Measurements from ENCODE around the gene UST.
"Not testable (repeated sequence)": the region's sequence is repeated elsewhere in the genome, so short reads cannot be mapped to it uniquely, and the experiment has no call there.

Gene UST

GRCh38 chr6:148845464-148845863, 98.6 kb downstream of the UST start:
- DNase-seq: no peak

- no peak for DNase-seq
Measured at GRCh38 chr6:148846778-148847761, 100.2 kb downstream of the UST start.

DNA sequence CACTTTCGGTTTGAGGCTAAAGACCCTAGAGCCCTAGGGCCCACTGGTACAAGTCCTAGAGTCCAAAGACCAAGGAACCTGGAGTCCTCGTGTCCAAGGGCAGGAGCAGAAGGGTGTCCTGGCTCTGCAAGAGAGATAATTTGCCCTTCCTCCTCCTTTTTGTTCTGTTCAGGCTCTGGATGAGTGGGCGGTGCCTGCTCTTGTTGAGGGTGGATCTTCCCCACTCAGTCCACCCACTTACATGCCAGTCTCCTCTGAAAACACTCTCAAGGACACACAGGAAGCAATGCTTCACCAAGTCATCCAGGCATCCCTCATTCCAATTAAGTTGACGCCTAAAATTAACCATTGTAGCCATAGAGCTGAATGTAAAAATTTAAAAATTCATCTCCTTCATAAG, 102.1 kb downstream of the UST start:
- no peak for DNase-seq

- DNase-seq: not testable (repeated sequence)
Measured at GRCh38 chr6:148849449-148849848, 102.6 kb downstream of the UST start.

- DNase-seq: no peak
Measured at GRCh38 chr6:148850964-148851363, 104.1 kb downstream of the UST start.

DNA sequence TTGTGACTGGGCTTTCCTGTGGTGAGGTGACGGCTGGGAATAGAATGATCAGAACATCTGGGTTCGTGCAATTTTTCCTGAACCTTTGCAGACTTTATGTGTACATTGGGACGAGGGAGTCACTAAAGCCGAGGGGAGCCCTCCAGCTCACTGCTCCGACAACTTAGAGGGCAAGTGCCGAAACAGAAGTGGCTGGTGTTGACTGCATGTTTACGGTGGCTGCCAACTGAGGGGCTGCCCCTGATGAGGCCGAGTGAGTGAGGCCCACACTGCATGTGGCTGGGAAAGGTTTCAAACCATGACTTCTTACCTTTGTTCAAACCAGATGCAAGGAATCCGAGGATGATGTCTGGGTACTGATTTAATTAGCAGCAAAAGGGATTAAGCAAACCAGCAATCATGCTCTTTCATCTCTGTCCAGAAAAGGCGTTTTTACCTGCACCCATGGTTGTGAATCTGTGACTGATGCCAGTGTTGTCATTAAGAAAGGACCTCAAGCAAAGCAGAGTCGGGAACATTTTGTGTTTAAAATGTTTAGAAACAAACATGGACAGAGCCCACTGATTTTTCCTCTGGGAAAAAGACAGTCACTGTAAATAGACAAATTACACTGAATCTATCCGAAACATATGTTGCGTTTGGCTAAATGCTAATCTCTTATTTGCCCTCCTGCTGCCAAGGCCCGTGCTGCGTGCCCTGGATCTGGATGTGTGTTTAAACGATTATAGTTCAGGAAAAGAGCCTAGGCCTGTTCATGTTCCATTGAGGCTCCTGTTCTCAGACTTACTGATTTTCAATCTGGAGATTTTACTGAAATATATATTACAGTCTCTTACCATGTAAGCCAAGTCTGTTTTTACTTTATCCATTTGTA, 105.1 kb downstream of the UST start:
- no peak for DNase-seq

DNA sequence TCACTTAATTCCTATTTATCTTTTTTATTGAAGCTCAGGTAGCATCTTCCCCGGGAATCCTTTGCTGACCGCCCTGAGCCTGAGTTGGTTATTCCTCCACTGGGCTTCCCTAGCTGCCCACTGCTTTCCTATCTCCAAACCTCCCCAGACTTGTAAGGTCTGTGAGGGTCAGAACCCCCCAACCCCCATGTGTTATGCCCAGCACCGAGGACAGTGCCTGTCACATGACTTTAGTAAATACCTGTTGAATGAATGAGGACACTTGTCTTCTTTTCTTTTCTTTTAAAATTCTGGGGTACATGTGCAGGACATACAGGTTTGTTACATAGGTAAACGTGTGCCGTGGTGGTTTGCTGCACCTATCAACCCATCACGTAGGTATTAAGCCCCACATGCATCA, 105.9 kb downstream of the UST start:
- no peak for DNase-seq

DNA sequence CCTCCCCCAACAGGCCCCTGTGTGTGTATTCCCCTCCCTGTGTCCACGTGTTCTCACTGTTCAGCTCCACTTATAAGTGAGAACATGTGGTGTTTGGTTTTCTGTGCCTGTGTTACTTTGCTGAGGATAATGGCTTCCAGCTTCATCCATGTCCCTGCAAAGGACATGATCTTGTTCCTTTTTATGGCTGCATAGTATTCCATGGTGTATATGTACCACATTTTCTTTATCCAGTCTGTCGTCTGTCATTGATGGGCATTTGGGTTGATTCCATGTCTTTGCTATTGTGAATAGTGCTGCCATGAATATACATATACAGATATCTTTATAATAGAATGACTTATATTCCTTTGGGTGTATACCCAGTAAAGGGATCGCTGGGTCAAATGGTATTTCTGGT, 106.3 kb downstream of the UST start:
- not testable (repeated sequence) for DNase-seq

DNA sequence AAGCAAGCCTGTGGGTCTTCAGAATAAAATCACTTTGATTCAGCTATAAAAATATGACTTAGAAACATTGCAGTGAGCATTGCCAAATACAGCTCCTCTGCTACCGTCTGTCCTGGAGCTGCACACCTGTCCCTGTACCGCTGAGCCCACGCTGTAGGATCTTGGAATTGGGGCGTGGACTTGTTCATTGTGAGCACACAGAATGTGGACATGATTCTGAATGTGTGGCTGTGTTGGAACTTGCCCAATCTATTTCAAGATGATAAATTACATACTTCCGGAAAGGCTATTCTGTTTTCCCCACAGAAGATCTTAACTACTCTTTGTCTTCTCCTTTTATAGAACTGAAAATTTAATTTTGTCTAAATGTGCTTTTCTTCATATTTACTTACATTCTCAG, 107.3 kb downstream of the UST start:
- no peak for DNase-seq

- no peak for DNase-seq
Measured at GRCh38 chr6:148854992-148855391, 108.2 kb downstream of the UST start.

GRCh38 chr6:148855744-148856143, 108.9 kb downstream of the UST start:
- no peak for DNase-seq

DNA sequence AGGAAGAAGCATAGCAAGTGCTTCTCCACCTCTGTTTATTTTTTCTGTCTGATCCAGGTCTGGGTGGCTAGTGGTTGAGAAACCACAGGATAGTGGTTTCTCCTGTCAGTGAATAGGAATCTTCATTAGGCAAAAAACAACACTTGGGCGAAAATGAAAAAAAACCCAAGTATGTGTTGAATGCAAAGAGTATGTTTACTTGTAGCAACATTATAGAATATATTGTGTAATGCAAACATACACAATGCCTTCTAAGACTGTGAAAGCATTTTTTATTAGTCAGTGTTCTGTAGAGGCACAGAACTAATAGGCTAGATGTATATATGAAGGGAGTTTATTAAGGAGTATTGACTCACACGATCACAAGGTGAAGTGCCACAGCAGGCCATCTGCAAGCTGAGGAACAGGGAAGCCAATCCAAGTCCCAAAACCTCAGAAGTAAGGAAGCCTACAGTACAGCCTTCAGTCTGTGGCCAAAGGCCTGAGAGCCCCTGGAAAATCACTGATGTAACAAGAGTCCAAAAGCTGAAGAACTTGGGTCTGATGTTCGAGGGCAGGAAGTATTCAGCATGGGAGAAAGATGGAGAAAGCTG, 111.1 kb downstream of the UST start:
- no peak for DNase-seq

GRCh38 chr6:148864132-148864531, 117.3 kb downstream of the UST start:
- DNase-seq: not testable (repeated sequence)

GRCh38 chr6:148864941-148865340, 118.1 kb downstream of the UST start:
- no peak for DNase-seq

GRCh38 chr6:148866657-148867268, 119.9 kb downstream of the UST start:
- DNase-seq: no peak

- no peak for DNase-seq
Measured at GRCh38 chr6:148867862-148868261, 121.0 kb downstream of the UST start.

- DNase-seq: no peak
Measured at GRCh38 chr6:148868314-148868713, 121.5 kb downstream of the UST start.

- no peak for DNase-seq
Measured at GRCh38 chr6:148868901-148869300, 122.1 kb downstream of the UST start.

DNA sequence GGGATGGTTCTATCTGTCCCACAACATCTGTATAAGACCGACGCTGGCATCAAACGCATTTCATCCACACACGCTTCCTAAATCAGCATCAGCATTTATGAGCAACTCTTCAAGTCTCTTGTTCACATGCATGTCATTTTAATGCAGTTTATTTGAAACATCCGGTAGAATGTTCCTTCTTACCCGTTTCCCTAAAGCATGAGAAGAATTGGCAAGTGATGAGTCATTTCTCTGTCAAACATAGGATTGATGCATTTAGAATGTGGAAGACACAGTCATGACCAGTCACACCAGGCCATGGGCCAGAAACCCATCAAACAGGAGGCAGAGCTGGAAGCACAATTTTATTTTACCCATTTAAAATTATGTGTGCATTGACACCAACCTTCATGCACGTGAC, 122.8 kb downstream of the UST start:
- DNase-seq: no peak

DNA sequence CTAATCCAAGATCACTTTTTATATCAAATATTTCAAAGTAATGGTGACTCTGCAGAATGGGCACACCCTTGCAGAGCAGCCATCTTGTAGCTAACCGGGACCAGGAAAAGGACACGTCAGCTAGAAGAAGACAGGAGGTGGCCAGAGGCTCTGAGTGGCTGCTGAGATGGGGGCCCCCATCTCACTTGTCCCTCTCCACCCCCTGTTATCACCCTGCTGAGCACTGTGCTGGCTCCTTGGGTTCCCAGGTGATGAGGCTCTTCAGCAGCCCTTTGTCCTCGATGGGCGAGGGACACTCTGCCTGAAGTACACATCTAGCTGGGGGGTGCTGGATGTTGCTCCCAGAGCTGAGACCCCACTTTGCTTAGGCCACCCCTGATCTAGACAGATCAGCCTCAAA, 126.3 kb downstream of the UST start:
- DNase-seq: no peak

DNA sequence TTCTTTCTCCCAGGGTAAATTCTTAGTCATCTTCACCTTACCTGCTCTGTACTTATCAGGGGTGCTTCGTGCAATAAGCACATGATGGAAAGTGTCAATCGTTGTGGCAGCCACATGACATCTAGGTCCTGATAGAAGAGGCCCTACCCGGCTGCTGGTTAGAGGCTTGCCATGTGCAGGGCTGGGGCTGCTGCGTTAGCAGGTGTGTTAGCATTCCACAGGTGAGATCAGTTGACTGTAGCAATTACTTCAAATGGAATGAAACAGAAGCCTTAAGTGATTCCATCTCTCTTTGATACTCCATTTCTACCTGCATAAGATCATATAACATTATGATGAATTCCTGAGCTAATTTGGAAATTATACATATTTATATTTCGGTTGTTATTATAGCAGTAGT, 127.0 kb downstream of the UST start:
- no peak for DNase-seq

DNA sequence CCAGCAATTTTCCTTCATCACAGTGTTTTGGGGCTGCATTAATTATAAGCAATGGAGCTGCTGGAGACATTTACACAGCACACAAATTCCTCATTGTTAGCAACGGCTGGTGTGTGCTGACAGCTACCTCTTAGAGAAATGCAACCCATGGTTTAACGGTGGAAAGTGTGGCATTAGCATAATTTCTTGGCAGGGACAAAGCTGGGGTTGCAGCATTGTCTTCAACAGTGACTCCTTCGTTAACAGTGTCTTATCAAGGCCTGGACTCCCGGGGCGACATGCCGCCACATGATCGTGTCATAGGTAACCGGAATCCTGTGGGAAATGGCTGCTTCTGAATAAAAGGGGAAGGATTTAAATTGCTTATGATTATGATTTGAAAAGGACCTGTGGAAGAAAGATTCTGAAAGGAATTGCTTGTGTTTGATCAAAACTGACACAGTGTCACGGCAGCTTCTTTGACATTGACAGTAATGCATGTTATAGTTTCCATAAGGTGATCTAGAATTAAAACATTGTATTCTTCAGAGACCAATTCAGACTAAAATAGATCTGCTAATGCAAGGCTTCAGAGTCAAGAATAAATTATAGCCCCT, 128.0 kb downstream of the UST start:
- no peak for DNase-seq

DNA sequence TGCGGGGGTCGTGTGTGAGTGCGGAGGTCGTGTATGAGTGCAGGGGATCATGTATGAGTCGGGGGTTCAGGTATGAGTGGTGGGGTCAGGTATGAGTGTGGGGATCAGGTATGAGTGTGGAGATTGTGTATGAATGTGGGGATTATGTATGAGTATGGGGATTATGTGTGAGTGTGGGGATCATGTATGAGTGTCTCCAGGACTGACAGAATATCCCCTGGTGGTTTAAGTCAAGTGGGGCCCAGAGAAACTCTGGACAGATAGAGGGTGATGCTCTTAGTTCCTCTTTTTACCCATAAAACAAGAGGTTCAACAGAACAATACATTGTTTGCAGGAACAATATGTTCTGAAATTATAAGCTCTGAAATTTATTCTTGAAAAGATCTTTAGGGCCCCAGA, 131.9 kb downstream of the UST start:
- DNase-seq: no peak

Data from stimulated activated CD4-positive, alpha-beta T cell treated with anti-CD3 and anti-CD28 coated beads, Interleukin-4, amount 100 ng/mL, for 4 hours (primary cell).